SJSA1 (cell line): ENCODE measurements around the gene NXPH4. TPM values are rescaled to one million over a fixed set of nuclear protein-coding genes. Genes with fewer than 3 reads are reported as not detected.

Experiments
- DNase-seq, 2 experiments: peaks; one replicate each; pipeline ENCODE4 v3.0.0-alpha.2; 2015 to 2020; ENCODE audit warnings: low spot score in 2 of 2, low read depth in 1 of 2
- H3K27ac ChIP-seq: fragments of 250-450 bp; sonication (Bioruptor Pico); 2 replicates; pipeline ENCODE4 v1.5.1; 2020; ENCODE audit warnings: mild to moderate bottlenecking, moderate library complexity
- H3K27me3 ChIP-seq: fragments of 250-450 bp; sonication (Bioruptor Pico); replicated peaks from 2 replicates; pipeline ENCODE4 v1.5.1; 2020; ENCODE audit warnings: mild to moderate bottlenecking, moderate library complexity
- H3K36me3 ChIP-seq: fragments of 250-450 bp; sonication (Bioruptor Pico); 2 replicates; pipeline ENCODE4 v1.5.1; 2020; ENCODE audit warnings: mild to moderate bottlenecking
- H3K4me1 ChIP-seq: fragments of 250-450 bp; sonication (Bioruptor Pico); replicated peaks from 2 replicates; pipeline ENCODE4 v1.6.1; 2021; ENCODE audit warnings: mild to moderate bottlenecking
- H3K4me3 ChIP-seq: fragments of 250-450 bp; sonication (Bioruptor Pico); 2 replicates; pipeline ENCODE4 v1.5.1; 2020; ENCODE audit warnings: mild to moderate bottlenecking
- H3K9me3 ChIP-seq: fragments of 250-450 bp; sonication (Bioruptor Pico); replicated peaks from 2 replicates; pipeline ENCODE4 v1.5.1; 2020; ENCODE audit warnings: mild to moderate bottlenecking
- total RNA-seq: library from RNA; depleted of rRNA; stranded (reverse); fragments of >200 nt; shearing (Covaris generic); gene quantifications from 2 replicates; pipeline ENCODE4 v1.2.3, GENCODE V29; 2014

NXPH4 gene
- total RNA-seq, 1 experiment from 2014 or later = 0.13 TPM

- H3K9me3 ChIP-seq = no peaks in the 10 kb centered on the region
- no peak overlapping the region for H3K27ac ChIP-seq
- H3K36me3 ChIP-seq = peaks cover 80% of the 10 kb centered on the region
Measured at GRCh38 chr12:57202321-57202720, 14.3 kb upstream of the NXPH4 start.

GRCh38 chr12:57203201-57203600 lies 13.4 kb upstream of the NXPH4 start:
- no peaks in the 10 kb centered on the region for H3K27me3 ChIP-seq
- H3K9me3 ChIP-seq = no peaks in the 10 kb centered on the region
- H3K4me3 ChIP-seq = no peak overlapping the region
- H3K27ac ChIP-seq = no peak overlapping the region
- H3K4me1 ChIP-seq = no peaks in the 10 kb centered on the region
- DNase-seq = no peak
- peaks cover 78% of the 10 kb centered on the region for H3K36me3 ChIP-seq

More at GRCh38 chr12:57202321-57202720, 14.3 kb upstream of the NXPH4 start:
- no peaks in the 10 kb centered on the region for H3K27me3 ChIP-seq
- no peak for DNase-seq
- no peak overlapping the region for H3K4me3 ChIP-seq
- H3K4me1 ChIP-seq = no peaks in the 10 kb centered on the region

GRCh38 chr12:57203791-57204190 lies 12.8 kb upstream of the NXPH4 start:
- no peaks in the 10 kb centered on the region for H3K27me3 ChIP-seq
- H3K9me3 ChIP-seq = no peaks in the 10 kb centered on the region
- H3K4me3 ChIP-seq = no peak overlapping the region
- H3K4me1 ChIP-seq = no peaks in the 10 kb centered on the region
- peaks cover 76% of the 10 kb centered on the region for H3K36me3 ChIP-seq
- H3K27ac ChIP-seq = no peak overlapping the region
- DNase-seq = no peak

- no peaks in the 10 kb centered on the region for H3K4me1 ChIP-seq
- no peak for DNase-seq
- no peak overlapping the region for H3K4me3 ChIP-seq
- H3K36me3 ChIP-seq = peaks cover 76% of the 10 kb centered on the region
- H3K27ac ChIP-seq = no peak overlapping the region
- H3K27me3 ChIP-seq = no peaks in the 10 kb centered on the region
- no peaks in the 10 kb centered on the region for H3K9me3 ChIP-seq
Measured at GRCh38 chr12:57204454-57204853, 12.1 kb upstream of the NXPH4 start.

GRCh38 chr12:57205186-57205585 lies 11.4 kb upstream of the NXPH4 start:
- DNase-seq = no peak
- no peak overlapping the region for H3K4me3 ChIP-seq
- H3K27ac ChIP-seq = no peak overlapping the region
- H3K27me3 ChIP-seq = no peaks in the 10 kb centered on the region
- no peaks in the 10 kb centered on the region for H3K9me3 ChIP-seq
- no peaks in the 10 kb centered on the region for H3K4me1 ChIP-seq
- peaks cover 78% of the 10 kb centered on the region for H3K36me3 ChIP-seq

GRCh38 chr12:57205931-57206330 lies 10.7 kb upstream of the NXPH4 start:
- Histone ChIP-seq H3K9me3 (no peaks in the 10 kb centered on the region), H3K36me3 (peaks cover 83% of the 10 kb centered on the region)
- DNase-seq = no peak

GRCh38 chr12:57207731-57208630 lies 8.6 kb upstream of the NXPH4 start:
- Histone ChIP-seq H3K4me1 (0 out of 2 replicates have a peak, but pooled peaks cover 3% of the 10 kb centered on the region), H3K27me3 (no peaks in the 10 kb centered on the region), H3K27ac (no peak overlapping the region), H3K9me3 (no peaks in the 10 kb centered on the region), H3K4me3 (no peak overlapping the region), H3K36me3 (peaks cover 85% of the 10 kb centered on the region)
- no peak for DNase-seq

More at GRCh38 chr12:57205931-57206330, 10.7 kb upstream of the NXPH4 start:
- Histone ChIP-seq H3K4me1 (no peaks in the 10 kb centered on the region), H3K4me3 (no peak overlapping the region), H3K27ac (no peak overlapping the region), H3K27me3 (no peaks in the 10 kb centered on the region)

- Histone ChIP-seq H3K4me1 (0 out of 2 replicates have a peak, but pooled peaks cover 6% of the 10 kb centered on the region), H3K4me3 (no peak overlapping the region), H3K27ac (no peak overlapping the region), H3K36me3 (peaks cover 81% of the 10 kb centered on the region), H3K9me3 (no peaks in the 10 kb centered on the region), H3K27me3 (no peaks in the 10 kb centered on the region)
- no peak for DNase-seq
Measured at GRCh38 chr12:57208631-57209282, 7.8 kb upstream of the NXPH4 start.

GRCh38 chr12:57209916-57210315 lies 6.7 kb upstream of the NXPH4 start:
- H3K4me1 ChIP-seq = peaks cover 9% of the 10 kb centered on the region; the same call in 1 of the 2 replicates
- H3K4me3 ChIP-seq = no peak overlapping the region
- no peak overlapping the region for H3K27ac ChIP-seq
- H3K9me3 ChIP-seq = no peaks in the 10 kb centered on the region
- H3K27me3 ChIP-seq = peaks cover 7% of the 10 kb centered on the region
- H3K36me3 ChIP-seq = peaks cover 76% of the 10 kb centered on the region
- no peak for DNase-seq

- peaks cover 70% of the 10 kb centered on the region for H3K36me3 ChIP-seq
- peaks cover 11% of the 10 kb centered on the region; the same call in 1 of the 2 replicates for H3K4me1 ChIP-seq
- H3K27me3 ChIP-seq = peaks cover 13% of the 10 kb centered on the region
- no peak overlapping the region for H3K27ac ChIP-seq
- no peak for DNase-seq
- H3K4me3 ChIP-seq = no peak overlapping the region
- no peaks in the 10 kb centered on the region for H3K9me3 ChIP-seq
Measured at GRCh38 chr12:57210461-57210860, 6.1 kb upstream of the NXPH4 start.

GRCh38 chr12:57210926-57211692 lies 5.5 kb upstream of the NXPH4 start:
- Histone ChIP-seq H3K27me3 (peaks cover 19% of the 10 kb centered on the region), H3K36me3 (peaks cover 64% of the 10 kb centered on the region), H3K27ac (no peak overlapping the region), H3K4me3 (no peak overlapping the region), H3K9me3 (no peaks in the 10 kb centered on the region; the same call in 1 of the 2 replicates), H3K4me1 (peaks cover 18% of the 10 kb centered on the region)
- DNase-seq = no peak

GRCh38 chr12:57211791-57212700 lies 4.5 kb upstream of the NXPH4 start:
- no peak for DNase-seq
- H3K4me3 ChIP-seq = no peak overlapping the region
- peaks cover 56% of the 10 kb centered on the region for H3K36me3 ChIP-seq
- no peak overlapping the region for H3K27ac ChIP-seq
- H3K9me3 ChIP-seq = no peaks in the 10 kb centered on the region; the same call in 1 of the 2 replicates
- H3K4me1 ChIP-seq = peaks cover 25% of the 10 kb centered on the region
- H3K27me3 ChIP-seq = peaks cover 27% of the 10 kb centered on the region

- H3K4me1 ChIP-seq = peaks cover 32% of the 10 kb centered on the region
- H3K27me3 ChIP-seq = peaks cover 33% of the 10 kb centered on the region
- no peak overlapping the region for H3K27ac ChIP-seq
- DNase-seq = no peak
- no peak overlapping the region for H3K4me3 ChIP-seq
- no peaks in the 10 kb centered on the region; the same call in 1 of the 2 replicates for H3K9me3 ChIP-seq
- peaks cover 54% of the 10 kb centered on the region for H3K36me3 ChIP-seq
Measured at GRCh38 chr12:57212701-57213057, 3.9 kb upstream of the NXPH4 start.
